ENCODE data around the gene BARHL2. TPM values are rescaled to one million over a fixed set of nuclear protein-coding genes. Genes with fewer than 3 reads are reported as not detected.

BARHL2 gene
- total and polyA plus RNA-seq, 10 donors = not detected

- Histone ChIP-seq H3K27ac (no peak overlapping the region), H3K9me3 (no peaks in the 10 kb centered on the region), H3K27me3 (replicated peaks in 1 of 7) (peaks cover 0 to 32% (median 4%) of the 10 kb centered on the region in 7 donors), H3K4me1 (no peaks in the 10 kb centered on the region), H3K36me3 (no peaks in the 10 kb centered on the region), H3K4me3 (no peak overlapping the region)
- WGBS, 5 donors = 72 to 98% (median 91%) methylated on average over 3 of the region's 3 CpGs
- DNase-seq = no peak
- no peak for TF ChIP-seq POLR2A (IDR thresholded peaks at IDR 0.05)
- TF ChIP-seq, protein P1, sequence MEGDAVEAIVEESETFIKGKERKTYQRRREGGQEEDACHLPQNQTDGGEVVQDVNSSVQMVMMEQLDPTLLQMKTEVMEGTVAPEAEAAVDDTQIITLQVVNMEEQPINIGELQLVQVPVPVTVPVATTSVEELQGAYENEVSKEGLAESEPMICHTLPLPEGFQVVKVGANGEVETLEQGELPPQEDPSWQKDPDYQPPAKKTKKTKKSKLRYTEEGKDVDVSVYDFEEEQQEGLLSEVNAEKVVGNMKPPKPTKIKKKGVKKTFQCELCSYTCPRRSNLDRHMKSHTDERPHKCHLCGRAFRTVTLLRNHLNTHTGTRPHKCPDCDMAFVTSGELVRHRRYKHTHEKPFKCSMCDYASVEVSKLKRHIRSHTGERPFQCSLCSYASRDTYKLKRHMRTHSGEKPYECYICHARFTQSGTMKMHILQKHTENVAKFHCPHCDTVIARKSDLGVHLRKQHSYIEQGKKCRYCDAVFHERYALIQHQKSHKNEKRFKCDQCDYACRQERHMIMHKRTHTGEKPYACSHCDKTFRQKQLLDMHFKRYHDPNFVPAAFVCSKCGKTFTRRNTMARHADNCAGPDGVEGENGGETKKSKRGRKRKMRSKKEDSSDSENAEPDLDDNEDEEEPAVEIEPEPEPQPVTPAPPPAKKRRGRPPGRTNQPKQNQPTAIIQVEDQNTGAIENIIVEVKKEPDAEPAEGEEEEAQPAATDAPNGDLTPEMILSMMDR (IDR thresholded peaks at IDR 0.05 in 8 of 11, conservative IDR thresholded peaks at IDR 0.05 in 3 of 11) = no peak
- intact Hi-C loops (cut with DNase I; ENCODE audit: low total_unique reads) = no loop called here
Measured at GRCh38 chr1:90687747-90688146, 29.4 kb downstream of the BARHL2 start.

- Histone ChIP-seq H3K4me3 (no peak overlapping the region), H3K27ac (no peak overlapping the region), H3K9me3 (peaks cover 0 to 34% (median 23%) of the 10 kb centered on the region in 8 donors), H3K36me3 (no peaks in the 10 kb centered on the region), H3K4me1 (no peaks in the 10 kb centered on the region), H3K27me3 (replicated peaks in 1 of 7) (peaks cover 0 to 12% (median 0%) of the 10 kb centered on the region in 7 donors)
- DNase-seq = no peak
- 83 to 98% (median 91%) methylated on average over 1 of the region's 1 CpG for WGBS, 5 donors
- TF ChIP-seq, protein P1 (IDR thresholded peaks at IDR 0.05 in 8 of 11, conservative IDR thresholded peaks at IDR 0.05 in 3 of 11) = no peak
- TF ChIP-seq POLR2AphosphoS5 (IDR thresholded peaks at IDR 0.05) (no peak), POLR2A (IDR thresholded peaks at IDR 0.05) (no peak)
- intact Hi-C loops (cut with DNase I; ENCODE audit: low total_unique reads) = no loop called here
Measured at GRCh38 chr1:90675161-90675847, 41.8 kb downstream of the BARHL2 start.

DNA sequence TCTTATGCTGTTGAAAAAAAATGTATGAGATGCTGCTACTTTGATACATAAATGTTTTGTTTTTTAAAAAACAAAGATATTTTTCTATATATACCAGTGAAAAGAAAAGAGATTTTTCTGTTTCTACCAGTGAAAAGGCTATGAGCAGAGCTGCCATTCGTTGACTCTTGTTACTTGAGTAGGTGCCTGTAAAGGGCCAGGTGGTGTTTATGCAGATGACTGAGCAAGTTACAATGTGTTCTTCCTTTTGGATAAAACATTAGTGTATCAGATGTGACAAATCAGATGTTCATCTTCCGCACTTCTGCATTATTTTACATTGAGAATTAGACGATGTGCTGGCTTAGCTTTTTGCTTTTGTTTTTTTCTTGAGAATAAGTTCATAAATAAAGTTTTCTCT, 45.4 kb downstream of the BARHL2 start:
- no peak overlapping the region for H3K4me3 ChIP-seq
- no peaks in the 10 kb centered on the region for H3K4me1 ChIP-seq
- peaks cover 0 to 32% (median 23%) of the 10 kb centered on the region in 8 donors for H3K9me3 ChIP-seq
- WGBS, 5 donors = 48 to 87% (median 61%) methylated on average over 3 of the region's 3 CpGs
- no peak for TF ChIP-seq POLR2A (IDR thresholded peaks at IDR 0.05)
- intact Hi-C loops (cut with DNase I; ENCODE audit: low total_unique reads) = no loop called here
- H3K27ac ChIP-seq = no peak overlapping the region
- H3K36me3 ChIP-seq = no peaks in the 10 kb centered on the region
- no peak for DNase-seq
- H3K27me3 ChIP-seq (replicated peaks in 1 of 7) = peaks cover 0 to 12% (median 0%) of the 10 kb centered on the region in 7 donors

DNA sequence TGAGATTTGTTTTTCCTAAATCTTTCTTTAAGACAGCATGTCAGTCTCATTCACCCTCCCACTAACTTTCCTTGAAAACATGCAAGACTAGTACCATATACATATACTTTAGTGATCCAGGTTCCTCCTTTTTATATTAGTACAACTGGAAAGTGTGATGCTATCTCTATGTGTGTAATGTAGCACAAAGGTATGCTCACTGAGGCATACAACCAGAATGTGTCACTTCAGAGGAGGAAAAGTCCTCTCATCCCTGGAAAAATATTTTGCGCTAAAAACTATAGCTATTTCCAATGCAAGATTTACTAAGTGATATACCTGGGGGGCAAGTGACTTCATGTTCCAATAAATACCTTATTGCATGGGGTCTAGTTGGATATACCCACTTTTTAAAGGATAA, 45.9 kb downstream of the BARHL2 start:
- H3K36me3 ChIP-seq = no peaks in the 10 kb centered on the region
- 89 to 100% (median 96%) methylated on average over 1 of the region's 1 CpG for WGBS, 5 donors
- no peak overlapping the region for H3K4me3 ChIP-seq
- peaks cover 0 to 29% (median 23%) of the 10 kb centered on the region in 8 donors for H3K9me3 ChIP-seq
- intact Hi-C loops (cut with DNase I; ENCODE audit: low total_unique reads) = no loop called here
- no peaks in the 10 kb centered on the region for H3K4me1 ChIP-seq
- no peak for DNase-seq
- no peak overlapping the region for H3K27ac ChIP-seq
- no peak for TF ChIP-seq POLR2A (IDR thresholded peaks at IDR 0.05)
- no peak for TF ChIP-seq POLR2AphosphoS5 (IDR thresholded peaks at IDR 0.05)
- TF ChIP-seq, protein P1 (IDR thresholded peaks at IDR 0.05 in 8 of 11, conservative IDR thresholded peaks at IDR 0.05 in 3 of 11) = no peak
- peaks cover 0 to 12% (median 0%) of the 10 kb centered on the region in 7 donors for H3K27me3 ChIP-seq (replicated peaks in 1 of 7)

Data from spleen (tissue), 11 donors.